ENCODE data around the gene DAGLA.

The DAGLA gene

DNA sequence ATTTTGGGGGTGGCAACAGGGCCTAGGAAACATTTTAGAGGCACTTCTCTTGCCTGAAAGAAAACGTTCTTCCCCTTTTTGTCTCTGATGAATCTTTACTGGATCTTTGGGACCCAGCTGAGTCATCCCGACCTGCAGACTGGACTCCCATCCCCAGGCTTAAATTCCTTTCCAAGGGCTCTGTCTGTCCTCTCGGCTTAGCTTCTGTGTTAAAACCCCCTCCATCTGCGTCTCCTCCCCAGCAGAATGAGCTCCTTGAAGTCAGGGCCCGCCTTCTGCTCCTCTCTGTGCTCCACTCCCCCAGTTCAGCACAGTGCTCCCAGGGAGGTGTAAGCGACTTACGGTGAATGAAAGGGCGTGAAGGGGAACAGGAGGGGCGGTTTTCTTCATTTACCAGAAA lies 895 bp upstream of the DAGLA start:
- Histone ChIP-seq H3K79me2 (ENCODE audit: insufficient read depth, low read depth) (no peaks in the 10 kb centered on the region), H3K9ac (no peak overlapping the region), H3K36me3 (ENCODE audit: insufficient read depth) (no peaks in the 10 kb centered on the region), H3K27ac (no peak overlapping the region), H2AFZ (ENCODE audit: low read depth) (no peak overlapping the region), H3K4me2 (no peak overlapping the region), H4K20me1 (ENCODE audit: insufficient read depth) (no peaks in the 10 kb centered on the region), H3K4me3 (IDR thresholded peaks at IDR 0.05; ENCODE audit: insufficient read depth, low read depth, low read length) (no peak overlapping the region), H3K27me3 (ENCODE audit: insufficient read depth, low read depth) (peaks cover 88% of the 10 kb centered on the region), H3K4me1 (ENCODE audit: low read depth, poor library complexity, severe bottlenecking) (no peaks in the 10 kb centered on the region)
- TF ChIP-seq, protein P1, sequence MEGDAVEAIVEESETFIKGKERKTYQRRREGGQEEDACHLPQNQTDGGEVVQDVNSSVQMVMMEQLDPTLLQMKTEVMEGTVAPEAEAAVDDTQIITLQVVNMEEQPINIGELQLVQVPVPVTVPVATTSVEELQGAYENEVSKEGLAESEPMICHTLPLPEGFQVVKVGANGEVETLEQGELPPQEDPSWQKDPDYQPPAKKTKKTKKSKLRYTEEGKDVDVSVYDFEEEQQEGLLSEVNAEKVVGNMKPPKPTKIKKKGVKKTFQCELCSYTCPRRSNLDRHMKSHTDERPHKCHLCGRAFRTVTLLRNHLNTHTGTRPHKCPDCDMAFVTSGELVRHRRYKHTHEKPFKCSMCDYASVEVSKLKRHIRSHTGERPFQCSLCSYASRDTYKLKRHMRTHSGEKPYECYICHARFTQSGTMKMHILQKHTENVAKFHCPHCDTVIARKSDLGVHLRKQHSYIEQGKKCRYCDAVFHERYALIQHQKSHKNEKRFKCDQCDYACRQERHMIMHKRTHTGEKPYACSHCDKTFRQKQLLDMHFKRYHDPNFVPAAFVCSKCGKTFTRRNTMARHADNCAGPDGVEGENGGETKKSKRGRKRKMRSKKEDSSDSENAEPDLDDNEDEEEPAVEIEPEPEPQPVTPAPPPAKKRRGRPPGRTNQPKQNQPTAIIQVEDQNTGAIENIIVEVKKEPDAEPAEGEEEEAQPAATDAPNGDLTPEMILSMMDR (conservative IDR thresholded peaks at IDR 0.05; ENCODE audit: low read depth, low read length) = no peak

DNA sequence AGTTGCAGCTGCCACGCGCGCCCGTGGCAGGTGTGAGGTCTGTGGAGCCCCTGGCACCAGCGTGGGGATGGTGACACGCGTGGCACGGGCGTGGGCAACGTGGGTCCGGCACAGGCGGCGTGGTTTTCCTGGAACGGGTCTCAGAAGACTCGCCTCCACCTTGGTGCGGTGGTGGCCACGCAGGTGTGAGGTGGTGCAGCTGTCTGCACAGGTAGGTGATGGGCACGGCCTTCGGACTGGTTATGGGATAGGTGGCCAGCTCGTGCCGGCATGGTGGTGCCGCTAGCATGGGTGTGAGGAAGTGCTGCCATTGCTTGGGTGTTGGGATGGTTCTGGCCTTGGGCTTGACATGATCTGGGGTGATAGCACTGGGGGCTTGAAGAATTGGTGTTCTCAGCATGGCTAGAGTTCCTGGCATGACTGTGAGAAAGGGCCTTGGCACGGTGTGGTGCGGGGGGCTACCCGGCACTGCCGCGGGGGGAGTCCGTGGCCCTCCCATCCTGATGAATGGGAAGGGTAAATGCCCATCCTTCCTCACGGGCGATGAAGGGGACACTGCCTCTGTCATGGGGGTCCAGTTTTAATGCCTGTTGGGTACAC lies 531 bp downstream of the DAGLA start:
- no peak overlapping the region for H3K4me2 ChIP-seq
- H3K36me3 ChIP-seq (ENCODE audit: insufficient read depth) = no peaks in the 10 kb centered on the region
- TF ChIP-seq, protein P1 (conservative IDR thresholded peaks at IDR 0.05; ENCODE audit: low read depth, low read length) = no peak
- H3K9ac ChIP-seq = no peak overlapping the region
- H3K27me3 ChIP-seq (ENCODE audit: insufficient read depth, low read depth) = peaks cover 88% of the 10 kb centered on the region
- no peaks in the 10 kb centered on the region for H3K4me1 ChIP-seq (ENCODE audit: low read depth, poor library complexity, severe bottlenecking)
- H3K4me3 ChIP-seq (IDR thresholded peaks at IDR 0.05; ENCODE audit: insufficient read depth, low read depth, low read length) = no peak overlapping the region
- H3K27ac ChIP-seq = no peak overlapping the region
- H4K20me1 ChIP-seq (ENCODE audit: insufficient read depth) = no peaks in the 10 kb centered on the region
- H3K79me2 ChIP-seq (ENCODE audit: insufficient read depth, low read depth) = no peaks in the 10 kb centered on the region
- no peak overlapping the region; the same call in 1 of the 2 replicates for H2AFZ ChIP-seq (ENCODE audit: low read depth)

DNA sequence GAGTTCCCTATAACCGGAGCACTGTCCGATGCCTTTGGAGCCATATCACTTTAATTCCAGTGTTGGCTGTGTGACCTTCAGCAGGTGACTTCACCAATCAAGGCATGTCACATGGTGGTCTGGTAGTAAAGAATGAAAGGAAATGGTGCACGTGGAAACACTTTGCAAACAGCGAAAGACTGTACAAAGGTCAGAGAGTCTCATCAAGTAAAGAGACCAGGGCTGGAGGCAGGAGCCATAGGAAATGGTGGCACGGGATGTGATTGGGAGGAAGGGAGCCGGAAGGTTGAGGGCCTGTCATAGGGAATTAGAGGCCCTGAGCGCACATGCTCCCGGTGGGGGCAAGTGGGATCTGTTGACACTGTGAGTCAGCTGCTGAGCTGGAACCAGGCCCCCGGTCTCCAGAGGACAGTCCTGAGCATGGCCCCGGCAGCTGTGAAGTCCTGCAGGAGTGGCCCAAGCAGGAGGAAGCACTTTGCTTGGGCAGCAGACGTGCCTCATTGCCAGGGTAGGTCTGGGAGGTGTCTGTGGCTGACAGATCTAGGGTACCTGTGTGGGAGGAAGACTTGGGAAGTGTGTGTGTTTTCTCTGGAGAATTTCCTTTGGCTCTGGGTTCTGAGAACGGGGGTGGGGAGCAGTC lies 2.0 kb downstream of the DAGLA start:
- Histone ChIP-seq H3K27me3 (ENCODE audit: insufficient read depth, low read depth) (peaks cover 86% of the 10 kb centered on the region), H3K4me2 (no peak overlapping the region), H3K36me3 (ENCODE audit: insufficient read depth) (no peaks in the 10 kb centered on the region)

DNA sequence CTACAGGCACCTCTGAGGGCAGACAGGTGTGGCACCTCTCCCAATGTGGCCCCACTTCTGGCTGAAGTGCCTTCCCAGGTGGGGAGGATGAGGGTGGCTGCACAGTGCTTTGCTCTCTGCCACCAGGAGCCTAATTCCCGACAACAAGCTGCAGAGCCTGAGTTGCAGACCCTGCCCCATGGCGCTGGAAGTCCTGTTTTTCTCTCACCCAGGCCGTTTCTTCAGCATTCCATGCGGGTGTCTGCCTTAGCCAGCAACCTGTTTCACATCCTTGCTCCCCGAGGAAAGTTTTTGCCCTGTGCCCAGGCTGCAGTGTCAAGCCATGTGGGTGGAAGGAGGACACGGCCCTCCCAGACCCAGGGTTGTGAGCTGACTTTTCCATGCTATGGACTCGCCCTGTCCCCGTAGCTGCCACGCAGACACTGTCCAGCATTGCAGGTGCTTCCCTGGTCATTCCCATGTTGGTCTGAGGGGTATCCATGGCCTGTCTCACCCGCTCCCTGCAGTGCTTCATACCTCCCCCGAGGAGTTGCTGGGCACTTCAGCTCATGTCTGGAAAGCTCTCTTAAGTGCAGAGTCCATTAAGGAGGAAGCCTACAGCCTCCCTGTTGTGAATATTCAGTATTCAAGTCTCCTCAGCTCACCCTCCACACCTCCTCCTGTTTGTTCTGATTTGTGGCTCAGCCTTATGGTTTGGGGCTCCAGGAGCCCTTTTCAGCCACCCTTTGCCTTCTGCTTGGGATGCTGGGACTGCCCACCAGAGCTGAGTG lies 2.9 kb downstream of the DAGLA start:
- TF ChIP-seq, protein P1 (conservative IDR thresholded peaks at IDR 0.05; ENCODE audit: low read depth, low read length) = no peak
- no peaks in the 10 kb centered on the region for H3K4me1 ChIP-seq (ENCODE audit: low read depth, poor library complexity, severe bottlenecking)
- no peak overlapping the region for H3K4me3 ChIP-seq (IDR thresholded peaks at IDR 0.05; ENCODE audit: insufficient read depth, low read depth, low read length)
- no peaks in the 10 kb centered on the region for H4K20me1 ChIP-seq (ENCODE audit: insufficient read depth)
- no peaks in the 10 kb centered on the region for H3K79me2 ChIP-seq (ENCODE audit: insufficient read depth, low read depth)
- no peaks in the 10 kb centered on the region for H3K36me3 ChIP-seq (ENCODE audit: insufficient read depth)
- no peak overlapping the region for H3K27ac ChIP-seq
- no peak overlapping the region for H3K4me2 ChIP-seq
- peaks cover 84% of the 10 kb centered on the region for H3K27me3 ChIP-seq (ENCODE audit: insufficient read depth, low read depth)
- H3K9ac ChIP-seq = no peak overlapping the region
- no peak overlapping the region for H2AFZ ChIP-seq (ENCODE audit: low read depth)

More for the DNA sequence above, 2.0 kb downstream of the DAGLA start:
- Histone ChIP-seq H3K79me2 (ENCODE audit: insufficient read depth, low read depth) (no peaks in the 10 kb centered on the region), H3K9ac (no peak overlapping the region), H3K4me1 (ENCODE audit: low read depth, poor library complexity, severe bottlenecking) (no peaks in the 10 kb centered on the region), H4K20me1 (ENCODE audit: insufficient read depth) (no peaks in the 10 kb centered on the region), H3K27ac (no peak overlapping the region), H3K4me3 (IDR thresholded peaks at IDR 0.05; ENCODE audit: insufficient read depth, low read depth, low read length) (no peak overlapping the region), H2AFZ (ENCODE audit: low read depth) (no peak overlapping the region)
- TF ChIP-seq, protein P1 (conservative IDR thresholded peaks at IDR 0.05; ENCODE audit: low read depth, low read length) = no peak

Data from KMS-11 (cell line).